ENCODE results near the gene ACTRT2.

ACTRT2 gene

GRCh38 chr1:3036447-3037280 lies 15.4 kb downstream of the ACTRT2 start:
- no peak for DNase-seq (ENCODE audit: low spot score)
- in situ Hi-C loops (cut with MboI; ENCODE audit: low sequenced_read_pairs, unreplicated experiment): no loop called here
- no peak for TF ChIP-seq CTCF (IDR thresholded peaks at IDR 0.05; ENCODE audit: borderline replicate concordance, control extremely low read depth, extremely low read depth, insufficient read depth, missing control alignments)

- no peak for TF ChIP-seq CTCF (IDR thresholded peaks at IDR 0.05; ENCODE audit: borderline replicate concordance, control extremely low read depth, extremely low read depth, insufficient read depth, missing control alignments)
- no peak for DNase-seq (ENCODE audit: low spot score)
- in situ Hi-C loops (cut with MboI; ENCODE audit: low sequenced_read_pairs, unreplicated experiment): no loop called here
These were observed 16.2 kb downstream of the ACTRT2 start for GRCh38 chr1:3037281-3038040.

DNA sequence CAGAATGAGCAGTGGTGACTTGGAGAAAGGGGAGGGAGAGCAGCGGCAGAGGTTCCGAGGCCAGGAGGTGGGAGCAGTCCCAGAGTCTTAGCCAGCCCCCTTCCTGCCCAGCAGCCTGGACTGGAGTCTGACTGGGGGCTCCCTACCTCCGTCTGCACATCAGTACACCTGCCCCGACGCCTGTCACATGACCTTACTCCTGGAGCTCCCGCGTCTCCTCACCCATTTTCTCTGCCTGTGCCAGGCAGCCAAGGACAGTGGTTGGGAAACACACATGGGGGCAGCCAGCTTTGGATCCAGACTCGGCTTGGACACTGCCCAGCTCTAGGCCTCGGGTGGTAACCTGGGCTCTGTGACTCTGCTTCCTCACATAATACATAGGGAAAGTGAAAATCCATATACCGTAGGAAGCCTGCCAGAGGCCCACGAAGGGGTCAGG lies 16.9 kb downstream of the ACTRT2 start:
- no peak for DNase-seq (ENCODE audit: low spot score)
- in situ Hi-C loops (cut with MboI; ENCODE audit: low sequenced_read_pairs, unreplicated experiment): no loop called here
- no peak for TF ChIP-seq CTCF (IDR thresholded peaks at IDR 0.05; ENCODE audit: borderline replicate concordance, control extremely low read depth, extremely low read depth, insufficient read depth, missing control alignments)

DNA sequence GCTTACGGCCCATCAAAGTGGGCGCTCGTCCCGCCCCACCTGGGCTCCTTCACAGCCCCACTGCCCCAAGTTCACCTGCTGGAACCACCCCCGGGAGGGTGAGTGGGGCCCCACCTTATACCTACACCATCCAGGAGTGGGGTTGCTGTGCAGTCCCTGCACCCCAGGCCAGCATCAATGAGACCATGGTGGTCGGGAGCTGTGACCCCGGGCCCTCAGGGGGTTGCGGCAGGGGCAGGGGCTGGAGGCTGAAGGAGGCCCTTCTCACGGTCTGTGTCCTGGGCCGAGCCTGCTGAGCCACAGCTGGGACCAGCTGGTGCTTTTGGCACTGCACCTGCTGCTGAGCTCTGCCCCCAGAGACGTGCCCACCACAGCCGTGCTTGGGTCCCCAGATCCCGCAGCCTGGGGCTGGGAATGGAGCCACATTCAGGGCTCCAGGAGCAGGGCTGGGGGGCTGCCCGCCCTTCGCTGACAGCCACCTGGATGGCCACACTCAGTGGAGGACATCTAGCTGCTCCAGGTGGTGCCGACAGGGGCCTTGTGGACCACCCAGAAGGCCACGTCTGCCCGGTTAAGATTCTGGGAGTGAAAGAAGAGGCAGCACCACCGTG lies 17.4 kb downstream of the ACTRT2 start:
- in situ Hi-C loops (cut with MboI; ENCODE audit: low sequenced_read_pairs, unreplicated experiment): no loop called here
- no peak for TF ChIP-seq CTCF (IDR thresholded peaks at IDR 0.05; ENCODE audit: borderline replicate concordance, control extremely low read depth, extremely low read depth, insufficient read depth, missing control alignments)
- no peak for DNase-seq (ENCODE audit: low spot score)

- in situ Hi-C loops (cut with MboI; ENCODE audit: low sequenced_read_pairs, unreplicated experiment): no loop called here
- no peak for TF ChIP-seq CTCF (IDR thresholded peaks at IDR 0.05; ENCODE audit: borderline replicate concordance, control extremely low read depth, extremely low read depth, insufficient read depth, missing control alignments)
- no peak for DNase-seq (ENCODE audit: low spot score)
These were observed 18.7 kb downstream of the ACTRT2 start for GRCh38 chr1:3040004-3040403.

- in situ Hi-C loops (cut with MboI; ENCODE audit: low sequenced_read_pairs, unreplicated experiment): no loop called here
- no peak for DNase-seq (ENCODE audit: low spot score)
- no peak for TF ChIP-seq CTCF (IDR thresholded peaks at IDR 0.05; ENCODE audit: borderline replicate concordance, control extremely low read depth, extremely low read depth, insufficient read depth, missing control alignments)
These were observed 21.2 kb downstream of the ACTRT2 start for GRCh38 chr1:3042481-3042880.
